Body of pancreas (tissue), 4 donors: ENCODE data around the gene TMPRSS2. TPM values are rescaled to one million over a fixed set of nuclear protein-coding genes. Genes with fewer than 3 reads are reported as not detected.

Experiments used
- ATAC-seq: fragments of 150-250 bp; one replicate; pipeline ENCODE4 v1.9.1; 2016
- DNase-seq, 4 donors: peaks; one replicate each; pipeline ENCODE4 v3.0.0-alpha.2; 2019
- H3K27ac ChIP-seq, 4 donors: fragments of 200-600 bp; sonication (generic); 1 replicate in 3 of 4; 2 replicates in 1 of 4; pipeline versions ENCODE4 v1.5.1 to v1.6.1; 2016 to 2019; ENCODE audit warnings: mild to moderate bottlenecking in 1 of 4, mixed read lengths in 1 of 4, moderate library complexity in 1 of 4
- H3K27me3 ChIP-seq, 2 donors: fragments of 200-600 bp; sonication (generic); one replicate each; pipeline ENCODE4 v1.6.0; 2016; ENCODE audit warnings: mild to moderate bottlenecking in 1 of 2
- H3K36me3 ChIP-seq, 2 donors: fragments of 200-600 bp; sonication (generic); replicated peaks in 1 of 2; 2 replicates each; pipeline ENCODE4 v1.5.1; 2016; ENCODE audit warnings: low read depth in 2 of 2; ENCODE audit not compliant: insufficient read depth in 1 of 2
- H3K4me1 ChIP-seq: fragments of 200-600 bp; sonication (generic); one replicate; pipeline ENCODE4 v1.6.0; 2016
- H3K4me3 ChIP-seq, 2 donors: fragments of 200-600 bp; sonication (generic); 1 replicate in 1 of 2; 2 replicates in 1 of 2; pipeline ENCODE4 v1.5.1; 2016 to 2019
- H3K9me3 ChIP-seq, 3 donors: fragments of 200-600 bp; sonication (generic); 1 replicate in 2 of 3; 2 replicates in 1 of 3; pipeline ENCODE4 v1.5.1; 2016
- CTCF ChIP-seq, 7 experiments: fragments of 450-650 bp in 4 of 7; fragments of 200-600 bp in 3 of 7; sonication (generic) in 3 of 7; IDR thresholded peaks; one replicate each; pipeline ENCODE4 v1.5.1; 2016 to 2019; ENCODE audit warnings: antibody characterized with exemption in 7 of 7
- POLR2A ChIP-seq, 3 donors: fragments of 450-650 bp; IDR thresholded peaks; one replicate each; pipeline ENCODE4 v1.6.1; 2016; ENCODE audit warnings: antibody characterized with exemption in 3 of 3, mild to moderate bottlenecking in 2 of 3
- WGBS, 2 donors: methylation state at CpG; one replicate each; pipeline ENCODE4 v1.1.5; 2017; 5-methylcytosine and 5-hydroxymethylcytosine counted together
- intact Hi-C: fragments of 100-400 bp; cut with DNase I; formaldehyde crosslinking; loops from one replicate; pipeline ENCODE4 v1.15.1; 2023
- total RNA-seq, 2 donors: library from RNA; depleted of rRNA; stranded (reverse); fragments of >200 nt; gene quantifications; one replicate each; pipeline ENCODE4 v1.1.0, GENCODE V29; 2016

TMPRSS2 gene
- total RNA-seq, 2 donors from 2014 or later = 45.7 to 60.3 TPM

GRCh38 chr21:41497008-41497407 is 10.9 kb downstream of the TMPRSS2 start:
- peaks cover 7 to 12% of the 10 kb centered on the region in 2 donors for H3K36me3 ChIP-seq
- no peaks in the 10 kb centered on the region for H3K9me3 ChIP-seq
- no peak overlapping the region for H3K4me3 ChIP-seq
- H3K27me3 ChIP-seq = no peaks in the 10 kb centered on the region
- intact Hi-C loops = no loop called here
- WGBS, 2 donors = 45 to 53% methylated on average over 5 to 6 of the region's 6 CpGs
- TF ChIP-seq CTCF (IDR thresholded peaks at IDR 0.05) (no peak), POLR2A (IDR thresholded peaks at IDR 0.05) (no peak)
- H3K27ac ChIP-seq = peak overlapping the region; percentile 70 to 98 (median 96)
- DNase-seq = peak in 2 of 4 donors; percentile 30 to 42
- H3K4me1 ChIP-seq = peaks cover 92% of the 10 kb centered on the region
- peak; percentile 39 for ATAC-seq

GRCh38 chr21:41494242-41494641 is 13.7 kb downstream of the TMPRSS2 start:
- Histone ChIP-seq H3K27me3 (no peaks in the 10 kb centered on the region), H3K4me1 (peaks cover 89% of the 10 kb centered on the region), H3K4me3 (no peak overlapping the region), H3K36me3 (peaks cover 7 to 14% of the 10 kb centered on the region in 2 donors), H3K27ac (peak overlapping the region in 3 of 4 donors; percentile 22 to 91 (median 85)), H3K9me3 (no peaks in the 10 kb centered on the region)
- 90 to 96% methylated on average over 16 of the region's 16 CpGs for WGBS, 2 donors
- no peak for ATAC-seq
- intact Hi-C loops = no loop called here
- DNase-seq = no peak
- TF ChIP-seq POLR2A (IDR thresholded peaks at IDR 0.05) = no peak
- no peak for TF ChIP-seq CTCF (IDR thresholded peaks at IDR 0.05)

GRCh38 chr21:41491412-41491811 is 16.5 kb downstream of the TMPRSS2 start:
- H3K9me3 ChIP-seq = no peaks in the 10 kb centered on the region

GRCh38 chr21:41490330-41490729 is 17.6 kb downstream of the TMPRSS2 start:
- TF ChIP-seq CTCF (IDR thresholded peaks at IDR 0.05) = no peak
- no peak for TF ChIP-seq POLR2A (IDR thresholded peaks at IDR 0.05)
- ATAC-seq (no peak), DNase-seq (no peak)
- H3K9me3 ChIP-seq = no peaks in the 10 kb centered on the region
- no peak overlapping the region for H3K4me3 ChIP-seq
- no peaks in the 10 kb centered on the region for H3K27me3 ChIP-seq
- WGBS, 2 donors = 67 to 69% methylated on average over 4 of the region's 4 CpGs
- H3K36me3 ChIP-seq = peaks cover 7 to 31% of the 10 kb centered on the region in 2 donors
- H3K4me1 ChIP-seq = peaks cover 90% of the 10 kb centered on the region
- peak overlapping the region; percentile 77 to 91 (median 83) for H3K27ac ChIP-seq
- intact Hi-C loops = no loop called here

More at GRCh38 chr21:41491412-41491811, 16.5 kb downstream of the TMPRSS2 start:
- Histone ChIP-seq H3K4me1 (peaks cover 89% of the 10 kb centered on the region), H3K27ac (peak overlapping the region; percentile 81 to 91 (median 86)), H3K4me3 (no peak overlapping the region), H3K36me3 (peaks cover 7 to 31% of the 10 kb centered on the region in 2 donors), H3K27me3 (no peaks in the 10 kb centered on the region)
- intact Hi-C loops = no loop called here
- TF ChIP-seq POLR2A (IDR thresholded peaks at IDR 0.05) = peak in 2 of 3 donors; percentile 45 to 58
- TF ChIP-seq CTCF (IDR thresholded peaks at IDR 0.05) = peak in 2 of 7 experiments; percentile 4 to 23
- peak; percentile 90 for ATAC-seq
- peak; percentile 91 to 95 (median 93) for DNase-seq
- WGBS, 2 donors = 30 to 37% methylated on average over 6 of the region's 6 CpGs

- TF ChIP-seq CTCF (IDR thresholded peaks at IDR 0.05) (no peak), POLR2A (IDR thresholded peaks at IDR 0.05) (no peak)
- Histone ChIP-seq H3K4me3 (no peak overlapping the region), H3K9me3 (no peaks in the 10 kb centered on the region), H3K27me3 (no peaks in the 10 kb centered on the region), H3K36me3 (peaks cover 7 to 33% of the 10 kb centered on the region in 2 donors), H3K4me1 (peaks cover 97% of the 10 kb centered on the region), H3K27ac (peak overlapping the region in 3 of 4 donors; percentile 77 to 91 (median 85))
- ATAC-seq (no peak), DNase-seq (no peak)
- 67 to 78% methylated on average over 7 of the region's 7 CpGs for WGBS, 2 donors
- intact Hi-C loops = no loop called here
Measured at GRCh38 chr21:41489329-41489728, 18.6 kb downstream of the TMPRSS2 start.
